GM18867 (cell line): ENCODE data around the gene PRKAR1B.
"Not testable (repeated sequence)": the region's sequence is repeated elsewhere in the genome, so short reads cannot be mapped to it uniquely, and the experiment has no call there.

ENCODE experiments used
- ATAC-seq: cut with Tn5 transposase; IDR thresholded peaks from one replicate; pipeline ENCODE4 v1.9.1; 2021; ENCODE audit warnings: mild to moderate bottlenecking, moderate library complexity; ENCODE audit not compliant: unreplicated experiment

The PRKAR1B gene

GRCh38 chr7:757741-758163, 30.7 kb upstream of the PRKAR1B start:
- ATAC-seq: no peak

GRCh38 chr7:756928-757560, 30.0 kb upstream of the PRKAR1B start:
- ATAC-seq: no peak

GRCh38 chr7:756231-756927, 29.3 kb upstream of the PRKAR1B start:
- no peak for ATAC-seq

- ATAC-seq: no peak
These were observed 28.3 kb upstream of the PRKAR1B start for GRCh38 chr7:755413-755805.

GRCh38 chr7:754531-755412, 27.7 kb upstream of the PRKAR1B start:
- no peak for ATAC-seq

GRCh38 chr7:753190-753589, 26.1 kb upstream of the PRKAR1B start:
- ATAC-seq: no peak

GRCh38 chr7:752256-752655, 25.2 kb upstream of the PRKAR1B start:
- not testable (repeated sequence) for ATAC-seq

GRCh38 chr7:751826-752225, 24.7 kb upstream of the PRKAR1B start:
- ATAC-seq: no peak

GRCh38 chr7:750111-750905, 23.2 kb upstream of the PRKAR1B start:
- ATAC-seq: no peak

GRCh38 chr7:749140-749551, 22.1 kb upstream of the PRKAR1B start:
- ATAC-seq: no peak

GRCh38 chr7:748446-748845, 21.4 kb upstream of the PRKAR1B start:
- no peak for ATAC-seq

GRCh38 chr7:747186-747585, 20.1 kb upstream of the PRKAR1B start:
- no peak for ATAC-seq

GRCh38 chr7:746155-747061, 19.3 kb upstream of the PRKAR1B start:
- no peak for ATAC-seq

GRCh38 chr7:745431-746154, 18.5 kb upstream of the PRKAR1B start:
- no peak for ATAC-seq

- no peak for ATAC-seq
These were observed 17.9 kb upstream of the PRKAR1B start for GRCh38 chr7:744854-745430.

GRCh38 chr7:744128-744520, 17.0 kb upstream of the PRKAR1B start:
- ATAC-seq: not testable (repeated sequence)

- ATAC-seq: not testable (repeated sequence)
These were observed 16.5 kb upstream of the PRKAR1B start for GRCh38 chr7:743341-744127.

- ATAC-seq: no peak
These were observed 15.7 kb upstream of the PRKAR1B start for GRCh38 chr7:742791-743190.
